Activated CD8-positive, alpha-beta memory T cell treated with anti-CD3 and anti-CD28 coated beads for 24 hours (primary cell): Measurements from ENCODE around the gene EPB41.
"Not testable (repeated sequence)": the region's sequence is repeated elsewhere in the genome, so short reads cannot be mapped to it uniquely, and the experiment has no call there.

Source experiments
- DNase-seq: peaks from one replicate; pipeline ENCODE4 v3.0.0-alpha.2; 2020

Gene EPB41

DNA sequence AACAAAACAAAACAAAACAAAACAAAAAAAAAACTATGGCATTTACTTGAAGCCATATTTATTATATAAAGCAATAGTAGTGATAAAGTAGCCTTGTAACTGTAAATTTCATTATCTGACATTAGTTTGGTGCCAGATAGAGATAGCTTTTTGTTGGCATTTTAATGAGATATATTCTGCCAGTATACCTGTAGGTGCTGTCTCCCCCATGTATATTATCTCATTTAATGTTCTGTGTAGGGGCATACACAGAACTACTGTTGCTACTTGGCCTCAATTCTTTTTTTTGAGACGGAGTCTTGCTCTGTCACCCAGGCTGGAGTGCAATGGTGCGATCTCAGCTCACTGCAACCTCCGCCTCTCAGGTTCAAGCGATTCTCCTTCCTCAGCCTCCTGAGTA is 141.9 kb downstream of the EPB41 start:
- DNase-seq = no peak

DNA sequence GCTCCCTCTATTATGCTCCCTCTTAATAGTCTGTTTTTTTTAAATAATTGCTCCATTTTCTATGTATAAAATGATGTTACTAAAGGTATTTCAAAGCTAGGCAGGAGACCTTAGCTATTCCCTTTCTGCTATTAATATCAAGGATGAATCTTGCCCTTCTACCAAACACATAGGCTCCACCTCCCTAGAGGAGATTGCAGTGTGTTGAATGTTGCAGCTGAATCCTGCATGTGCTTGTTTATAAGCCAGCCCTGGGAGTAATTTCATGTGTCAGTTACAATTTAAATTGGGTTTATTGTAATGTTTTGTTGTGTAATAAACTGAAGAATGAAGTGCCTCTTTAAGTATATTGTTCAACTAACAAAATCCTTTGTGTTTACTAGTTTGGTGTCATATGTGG is 143.3 kb downstream of the EPB41 start:
- no peak for DNase-seq

DNA sequence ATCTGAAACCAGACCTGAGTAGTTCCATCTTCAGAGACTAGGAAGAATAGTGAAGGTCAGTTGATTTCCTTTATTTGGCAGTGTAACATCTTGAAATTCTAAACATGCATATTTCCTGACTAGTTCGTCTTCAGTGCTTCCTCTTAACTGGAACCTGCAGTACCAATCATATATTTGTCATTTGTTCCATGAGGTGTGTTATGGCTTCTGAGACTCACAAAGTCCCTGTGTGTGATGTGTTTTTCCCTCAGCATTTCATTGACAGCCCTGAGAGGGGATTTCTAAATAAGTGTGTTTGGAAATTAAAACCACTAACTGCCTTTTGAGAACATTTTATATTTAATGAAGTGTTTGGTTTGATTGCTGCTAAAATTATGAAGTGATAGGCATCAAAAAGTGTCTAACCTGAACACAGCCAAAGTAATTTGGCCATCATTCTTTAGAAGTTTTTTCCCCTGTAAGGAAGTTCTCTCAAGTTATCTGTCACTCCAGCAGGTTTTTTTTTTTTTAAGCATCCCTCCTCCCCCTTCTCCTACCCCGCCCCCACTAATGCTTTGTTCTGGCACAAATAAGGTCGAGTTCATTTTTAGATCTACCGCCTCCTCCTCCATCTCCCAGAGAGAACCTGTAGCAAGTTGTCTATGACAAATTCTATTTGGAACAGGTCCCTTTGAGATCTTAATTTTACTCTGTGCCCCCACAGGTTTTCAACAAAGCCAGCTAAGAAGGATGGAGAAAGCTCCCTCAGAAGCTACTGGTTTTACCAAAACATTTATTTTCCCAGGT is 148.0 kb downstream of the EPB41 start:
- no peak for DNase-seq

DNA sequence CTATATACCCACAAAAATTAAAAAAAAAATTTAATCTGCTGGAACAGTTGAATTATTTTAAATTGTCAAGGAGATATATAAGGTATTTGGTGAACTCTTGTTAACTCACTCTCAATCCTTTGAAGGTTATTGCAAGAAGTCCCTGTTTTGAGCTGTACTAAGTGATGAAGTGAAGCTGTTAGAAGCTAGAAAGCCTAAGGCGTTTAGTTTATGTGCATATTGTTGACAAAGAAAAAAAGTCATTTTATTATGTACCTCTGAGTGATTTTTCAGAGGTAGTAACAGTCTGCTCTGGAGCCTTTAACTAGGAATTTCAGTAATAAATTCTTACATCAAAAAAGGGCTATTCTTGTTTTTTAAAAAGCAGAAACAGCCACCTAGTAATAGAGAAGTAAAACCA is 149.7 kb downstream of the EPB41 start:
- no peak for DNase-seq

DNA sequence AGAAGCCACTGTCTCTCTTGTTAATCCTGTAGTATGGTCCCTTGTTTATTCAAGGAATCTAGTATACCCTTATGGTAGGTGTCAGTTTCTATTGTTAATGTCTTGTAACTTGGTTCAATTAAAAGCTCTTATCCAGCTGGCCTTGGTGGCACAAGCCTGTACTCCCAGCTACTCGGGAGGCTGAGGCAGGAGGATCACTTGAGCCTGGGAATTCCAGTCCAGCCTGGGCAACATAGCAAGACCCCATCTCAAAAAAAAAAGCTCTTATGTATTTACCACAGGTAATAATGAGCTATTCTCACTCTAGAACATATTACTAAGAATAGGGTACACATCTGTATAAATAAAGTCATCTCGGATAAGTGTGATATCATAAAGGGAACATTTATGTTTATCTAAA is 162.8 kb downstream of the EPB41 start:
- DNase-seq = no peak

DNA sequence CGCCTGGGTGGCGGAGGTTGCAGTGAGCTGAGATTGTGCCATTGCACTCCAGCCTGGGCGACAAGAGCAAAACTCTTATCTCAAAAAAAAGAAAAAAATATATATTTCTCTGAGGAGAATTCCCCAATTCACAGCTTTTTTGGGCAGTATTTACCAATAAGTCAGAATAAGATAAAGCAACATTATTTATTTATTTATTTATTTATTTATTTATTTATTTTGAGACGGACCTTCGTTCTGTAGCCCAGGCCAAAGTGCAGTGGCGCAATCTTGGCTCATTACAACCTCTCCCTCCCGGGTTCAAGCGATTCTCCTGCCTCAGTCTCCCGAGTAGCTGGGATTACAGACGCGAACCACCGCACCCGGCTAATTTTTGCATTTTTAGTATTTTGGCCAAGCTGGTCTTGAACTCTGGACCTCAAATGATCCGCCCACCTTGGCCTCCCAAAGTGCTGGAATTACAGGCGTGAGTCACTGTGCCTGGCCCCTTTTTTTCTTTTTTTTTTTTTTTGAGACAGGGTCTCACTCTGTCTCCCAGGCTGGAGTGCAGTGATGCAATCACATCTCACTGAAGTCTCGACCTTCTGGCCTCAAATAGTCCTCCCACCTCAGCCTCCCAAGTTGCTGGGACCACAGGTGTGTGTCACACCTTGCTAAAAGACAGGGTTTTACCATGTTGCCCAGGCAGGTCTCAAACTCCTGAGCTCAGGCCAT is 165.7 kb downstream of the EPB41 start:
- not testable (repeated sequence) for DNase-seq

DNA sequence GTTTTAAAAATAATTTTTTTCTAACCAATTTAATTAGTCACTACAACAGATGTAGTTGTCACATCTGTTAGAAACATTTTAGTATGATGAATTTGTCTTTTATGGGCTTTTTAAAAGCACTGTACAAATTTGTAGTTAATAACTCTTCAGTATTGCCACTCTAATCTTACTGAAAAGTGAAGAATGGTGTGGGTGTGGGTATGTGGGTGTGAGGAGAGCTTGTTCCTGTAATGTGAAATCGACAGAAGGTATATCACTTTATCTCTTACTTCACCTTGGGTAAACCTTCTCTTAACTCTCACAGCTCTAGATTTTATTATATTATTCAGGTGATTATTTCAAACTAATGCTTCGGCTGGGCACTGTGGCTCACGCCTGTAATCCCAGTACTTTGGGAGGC is 166.8 kb downstream of the EPB41 start:
- no peak for DNase-seq

DNA sequence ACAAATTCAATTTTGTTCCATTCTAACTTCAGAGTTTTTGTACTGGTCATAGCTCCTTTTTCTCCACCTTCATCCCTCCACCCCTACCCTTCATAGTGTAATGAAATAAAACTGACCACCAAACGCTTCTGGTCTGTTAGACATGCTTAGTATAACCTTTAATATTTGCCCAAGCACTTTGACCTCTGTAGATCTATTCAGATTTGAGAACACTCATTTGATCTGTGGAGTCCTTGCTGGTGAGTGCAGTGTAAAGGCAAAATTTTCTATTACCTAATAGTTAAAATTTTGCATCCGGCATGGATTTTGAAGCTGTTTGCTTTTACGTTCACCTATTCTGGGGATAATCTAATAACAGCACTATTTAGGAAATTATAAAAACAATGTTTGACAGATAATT is 168.2 kb downstream of the EPB41 start:
- DNase-seq = no peak

DNA sequence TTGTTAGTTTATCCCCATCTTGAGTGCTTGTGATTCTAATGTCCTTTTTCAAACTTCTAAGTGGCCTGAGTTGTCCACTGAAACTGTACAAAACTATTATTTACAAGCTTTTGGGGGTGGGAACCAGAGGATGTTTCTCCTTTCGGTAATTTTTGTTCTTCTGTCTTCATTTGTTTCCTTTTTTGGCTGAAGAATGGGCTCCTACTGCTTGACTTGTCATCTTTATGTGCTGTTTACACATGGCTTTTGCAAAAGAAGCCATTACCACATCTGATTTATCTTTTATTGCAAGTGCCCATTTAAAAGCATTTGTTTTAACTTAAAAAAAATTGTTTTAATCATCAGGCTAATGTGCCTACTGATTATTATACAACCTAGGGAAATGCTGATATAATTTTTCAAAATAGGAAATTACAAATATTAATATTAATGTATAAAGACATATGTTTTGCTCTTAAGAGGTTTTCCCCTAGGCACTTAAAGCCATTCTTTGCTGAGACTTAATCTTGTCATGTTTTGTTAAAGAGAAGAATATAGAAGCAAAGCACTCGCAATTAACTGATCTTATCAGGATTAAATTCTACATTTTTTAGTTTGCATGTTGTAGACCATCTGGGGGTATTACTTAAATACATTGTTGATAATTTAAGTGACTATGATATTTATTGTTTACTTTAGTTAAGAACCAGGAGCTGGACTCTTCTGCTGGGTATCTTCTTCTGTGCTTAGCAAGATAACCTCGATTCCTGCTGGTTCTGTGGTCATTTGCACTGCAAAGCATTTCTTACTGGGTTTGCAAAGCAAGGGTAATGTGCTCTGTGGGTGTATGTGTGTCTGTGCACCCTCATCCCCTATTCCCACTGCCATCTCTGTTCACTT is 169.2 kb downstream of the EPB41 start:
- no peak for DNase-seq

DNA sequence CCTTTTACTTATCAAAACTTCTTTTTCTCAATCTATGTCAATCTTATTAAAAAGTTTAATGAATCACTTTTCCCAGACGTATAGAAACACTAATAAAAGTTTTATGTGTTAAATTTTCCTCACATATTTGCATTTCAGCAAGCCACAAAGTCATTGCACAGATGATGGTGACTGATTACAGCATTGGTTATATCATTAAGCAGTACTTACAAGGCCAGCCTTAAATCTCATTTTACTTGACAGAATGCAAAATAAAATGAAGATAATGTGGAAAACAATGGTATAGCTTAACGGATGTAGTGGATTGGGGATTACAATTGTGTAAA is 169.8 kb downstream of the EPB41 start:
- DNase-seq = no peak

DNA sequence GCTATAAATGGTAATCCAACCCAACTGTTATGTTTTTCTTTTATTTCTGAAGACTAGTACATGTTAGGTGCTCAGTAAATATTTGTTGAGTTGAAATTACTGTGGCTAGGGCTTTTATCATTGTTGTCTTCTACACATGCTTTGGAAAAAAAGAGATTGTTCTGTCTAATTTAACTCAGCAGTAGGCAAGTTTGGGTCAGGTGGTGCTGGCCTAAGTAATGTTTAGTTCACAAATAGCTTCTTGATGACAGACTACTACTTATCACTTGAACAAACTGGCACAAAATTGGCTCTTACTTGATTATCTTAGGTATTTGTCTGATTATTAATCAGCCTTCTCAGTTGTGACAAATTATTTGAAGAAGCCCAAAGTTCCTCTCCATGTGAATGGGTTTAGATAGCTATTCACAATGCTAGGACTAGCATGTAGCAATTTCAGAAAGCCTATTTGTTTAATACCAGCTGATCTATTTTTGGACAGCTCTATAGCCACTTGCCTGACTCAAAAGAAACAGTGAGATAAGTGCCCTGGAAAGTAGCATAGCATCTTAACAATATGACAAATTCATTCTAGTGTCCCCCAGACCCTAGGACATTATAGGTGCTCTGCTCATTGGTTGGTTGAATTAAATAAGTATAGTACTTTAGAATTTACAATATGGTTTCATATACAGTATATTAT is 176.7 kb downstream of the EPB41 start:
- no peak for DNase-seq

DNA sequence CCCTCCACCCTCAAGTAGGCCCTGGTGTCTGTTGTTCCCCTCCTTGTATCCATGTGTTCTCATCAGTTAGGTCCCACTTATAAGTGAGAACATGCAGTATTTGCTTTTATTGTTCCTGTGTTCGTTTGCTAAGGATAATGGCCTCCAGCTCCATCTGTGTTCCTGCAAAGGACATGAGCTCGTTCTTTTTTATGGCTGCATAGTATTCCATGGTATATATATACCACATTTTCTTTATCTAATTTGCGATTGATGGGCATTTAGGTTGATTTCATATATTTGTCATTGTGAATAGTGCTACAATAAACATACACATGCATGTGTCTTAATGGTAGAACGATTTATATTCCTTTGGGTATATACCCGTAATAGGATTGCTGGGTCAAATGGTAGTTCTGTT is 178.3 kb downstream of the EPB41 start:
- not testable (repeated sequence) for DNase-seq

DNA sequence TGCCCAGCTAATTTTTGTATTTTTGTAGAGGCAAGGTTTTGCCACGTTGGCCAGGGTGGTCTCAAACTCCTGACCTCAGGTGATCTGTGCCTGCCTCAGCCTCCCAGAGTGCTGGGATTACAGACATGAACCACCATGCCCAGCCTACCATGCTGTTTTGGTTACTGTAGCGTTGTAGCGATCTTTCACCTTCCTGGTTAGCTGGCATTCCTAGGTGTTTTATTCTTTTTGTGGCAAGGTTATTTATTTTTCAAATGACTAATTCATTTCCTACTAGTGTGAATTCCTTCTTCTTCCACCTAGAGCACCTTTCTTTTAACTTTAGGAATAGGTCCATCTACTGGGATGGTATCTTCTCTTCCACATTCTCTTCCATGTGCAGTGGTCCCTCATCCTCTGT is 180.1 kb downstream of the EPB41 start:
- no peak for DNase-seq

DNA sequence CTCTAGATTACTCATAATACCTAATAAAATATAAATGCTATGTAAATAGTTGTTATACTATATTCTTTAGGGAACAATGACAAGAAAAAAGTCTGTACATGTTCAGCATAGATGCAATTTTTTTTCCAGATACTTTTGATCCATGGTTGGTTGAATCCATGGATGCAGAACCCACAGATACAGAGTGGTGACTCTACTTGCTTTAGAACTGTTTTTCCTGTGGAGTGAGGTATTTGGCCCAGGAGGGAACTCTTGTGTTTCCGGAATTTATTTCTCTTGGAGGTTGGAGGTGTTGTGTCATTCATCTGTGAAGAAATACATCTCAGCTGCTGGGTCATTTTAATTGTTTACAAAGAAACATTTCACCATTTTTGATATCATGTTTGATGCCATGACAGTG is 180.6 kb downstream of the EPB41 start:
- DNase-seq = no peak

DNA sequence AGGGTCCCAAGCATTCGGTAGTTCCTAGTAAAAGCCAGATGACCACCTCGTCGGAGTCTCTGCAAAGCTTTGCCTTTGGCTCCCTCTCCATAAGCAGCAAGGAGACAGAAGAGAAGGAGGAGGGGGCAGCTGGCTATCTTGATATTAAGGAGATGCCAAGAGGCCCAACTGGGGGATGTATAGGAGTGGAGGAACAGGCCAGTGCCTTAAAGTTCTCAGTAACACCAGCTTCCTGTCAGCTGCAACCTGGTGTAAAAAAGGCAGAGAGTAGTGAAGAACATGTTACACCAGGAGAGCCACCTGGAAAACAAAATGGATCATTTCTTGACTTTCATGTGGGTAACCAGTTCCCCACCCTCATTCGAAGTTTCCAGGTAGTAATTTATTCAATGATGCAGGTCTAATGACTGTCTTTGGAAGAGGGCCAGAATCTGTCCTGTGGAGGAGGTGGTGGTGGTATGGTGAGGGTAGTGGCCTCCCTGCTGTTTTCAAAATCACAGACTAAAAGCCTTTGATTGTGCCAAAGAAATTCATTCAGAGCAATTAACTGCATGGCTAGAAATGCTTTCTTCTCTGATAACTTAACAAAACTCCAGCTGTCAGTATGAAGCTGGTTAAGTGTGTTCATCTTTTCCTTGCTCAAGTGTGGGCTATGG is 182.0 kb downstream of the EPB41 start:
- DNase-seq = no peak

DNA sequence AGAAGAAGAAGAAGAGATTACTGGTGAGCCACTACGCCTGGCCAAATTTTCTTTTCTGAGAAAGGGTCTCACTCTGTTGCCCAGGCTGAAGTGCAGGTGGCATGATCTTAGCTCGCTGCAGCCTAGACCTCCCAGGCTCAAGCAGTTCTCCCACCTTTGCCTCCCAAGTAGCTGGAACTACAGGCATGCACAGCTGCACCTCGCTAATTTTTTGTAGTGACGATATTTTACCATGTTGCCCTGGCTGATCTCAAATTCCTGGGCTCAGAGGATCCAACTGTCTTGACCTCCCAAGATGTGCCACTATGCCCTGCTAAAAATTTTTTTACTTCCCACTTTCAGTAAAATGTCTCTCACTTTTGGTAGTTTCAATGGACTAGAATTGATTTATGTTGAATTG is 184.9 kb downstream of the EPB41 start:
- DNase-seq = no peak

DNA sequence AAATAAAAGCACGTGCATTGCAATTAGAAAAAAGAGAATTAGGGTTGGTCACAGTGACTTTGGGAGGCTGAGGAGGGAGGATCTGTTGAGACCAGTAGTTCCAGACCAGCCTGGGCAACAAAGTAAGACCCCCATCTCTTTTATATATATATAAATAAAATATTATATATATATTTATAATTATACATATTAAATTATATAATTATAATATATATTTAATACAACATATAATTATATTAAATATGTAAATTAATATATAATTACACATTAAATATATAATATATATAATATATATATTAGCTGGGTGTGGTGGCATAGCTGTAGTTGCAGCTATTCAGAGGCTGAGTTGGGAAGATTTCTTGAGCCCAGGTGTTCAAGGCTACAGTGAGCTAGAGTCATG is 186.1 kb downstream of the EPB41 start:
- DNase-seq = no peak

DNA sequence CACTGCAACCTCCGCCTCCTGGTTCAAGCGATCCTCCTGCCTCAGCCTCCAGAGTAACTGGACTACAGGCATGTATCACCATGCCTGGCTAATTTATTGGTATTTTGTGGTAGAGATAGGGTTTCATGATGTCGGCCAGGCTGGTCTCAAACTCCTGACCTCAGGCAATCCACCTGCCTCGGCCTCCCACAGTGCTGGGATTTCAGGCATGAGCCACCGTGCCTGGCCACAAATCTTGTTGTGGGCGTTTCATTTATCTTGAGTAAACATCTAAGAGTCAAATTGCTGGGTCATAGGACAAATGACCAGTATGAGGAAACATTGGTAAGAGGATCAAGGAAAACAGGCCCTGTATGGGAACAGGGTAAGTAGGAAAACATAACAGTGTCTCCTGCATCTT is 191.5 kb downstream of the EPB41 start:
- DNase-seq = no peak

DNA sequence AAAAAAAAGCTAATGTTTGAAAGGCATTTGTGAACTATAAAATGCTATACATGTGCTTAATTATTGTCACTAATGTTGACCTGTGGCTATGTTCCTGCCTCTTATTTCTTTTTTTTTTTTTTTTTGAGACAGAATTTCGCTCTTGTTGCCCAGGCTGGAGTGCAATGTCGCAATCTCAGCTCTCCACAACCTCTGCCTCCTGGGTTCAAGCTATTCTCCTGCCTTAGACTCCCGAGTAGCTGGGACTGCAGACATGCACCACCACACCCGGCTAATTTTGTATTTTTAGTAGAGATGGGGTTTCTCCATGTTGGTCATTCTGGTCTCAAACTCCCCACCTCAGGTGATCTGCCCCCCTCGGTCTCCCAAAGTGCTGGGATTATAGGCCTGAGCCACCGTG is 193.7 kb downstream of the EPB41 start:
- DNase-seq = peak; percentile 4

DNA sequence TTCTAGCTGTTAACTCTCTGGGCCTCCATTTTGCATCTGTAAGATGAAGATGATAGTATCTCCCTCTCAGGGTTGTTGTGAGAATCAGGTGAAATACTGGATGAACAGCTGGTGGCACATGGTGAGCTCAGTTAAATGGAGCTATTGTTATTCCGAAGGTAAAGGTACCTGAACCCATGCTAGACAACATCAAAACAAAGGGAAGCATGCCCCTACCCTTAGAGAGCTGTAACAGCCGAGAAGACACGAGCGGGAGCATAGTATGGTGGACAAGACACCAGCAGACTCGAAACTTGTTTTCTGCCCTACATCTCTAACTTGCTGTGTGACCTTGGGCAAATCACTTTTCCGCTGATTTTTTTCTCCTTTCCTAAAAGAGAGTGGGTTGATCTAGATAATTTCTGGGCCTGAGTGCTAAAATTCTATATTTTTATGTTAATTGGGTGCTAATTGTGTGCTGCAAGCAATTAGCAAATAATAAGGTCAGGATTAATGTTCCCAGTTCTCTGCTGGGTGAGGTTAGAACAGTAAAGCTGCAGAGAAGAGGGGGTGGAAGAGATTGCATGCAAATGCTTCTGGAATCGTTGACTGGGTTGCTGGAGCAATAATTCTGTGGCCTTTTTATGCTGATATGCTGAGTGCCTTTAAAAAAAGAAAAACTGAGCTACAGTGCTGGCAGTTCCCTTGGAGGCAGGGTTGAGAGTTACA is 198.5 kb downstream of the EPB41 start:
- no peak for DNase-seq

DNA sequence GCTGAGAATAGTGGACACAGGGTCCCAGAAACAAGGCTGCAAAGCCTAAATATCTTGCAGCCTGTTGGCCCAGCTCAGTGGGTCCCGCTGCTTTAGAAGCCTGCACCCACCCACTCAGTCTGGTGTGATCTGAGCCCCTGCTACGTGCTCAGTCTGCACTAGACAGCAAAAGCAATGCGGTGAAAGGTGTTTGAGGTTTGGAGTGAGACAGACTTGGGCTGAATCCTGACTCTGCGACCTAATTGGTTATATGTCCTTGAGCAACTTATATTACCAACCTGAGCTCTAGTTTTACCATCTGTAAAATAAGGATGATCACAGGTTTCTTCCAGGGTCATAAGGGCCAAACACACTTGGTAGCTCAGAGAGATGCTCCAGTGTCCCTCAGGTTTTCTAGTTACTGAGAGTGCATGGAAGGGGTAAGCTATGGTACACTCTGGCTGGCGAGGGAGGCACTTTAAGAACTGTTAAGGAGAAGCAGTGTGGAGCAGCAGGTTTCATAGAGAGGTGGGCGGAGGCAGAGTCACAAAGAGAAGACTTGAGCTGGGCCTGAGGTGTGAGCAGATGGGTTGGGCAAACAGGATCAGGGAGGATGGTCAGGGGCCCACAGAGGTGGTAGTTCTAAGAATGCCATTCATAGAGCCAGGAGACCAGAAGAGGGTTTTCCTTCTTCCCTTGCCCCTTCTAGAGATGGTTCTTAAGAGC is 199.2 kb downstream of the EPB41 start:
- no peak for DNase-seq
